HepG2 (cell line): ENCODE results near the gene DNASE2B.

ENCODE experiments used
- POLR2AphosphoS5 ChIP-seq: IDR thresholded peaks from 2 replicates; pipeline ENCODE4 v1.6.1; 2012; ENCODE audit warnings: low read depth, low read length
- TF ChIP-seq, protein P1 (sequence below): sonication (generic); formaldehyde crosslinking; conservative IDR thresholded peaks from 2 replicates; pipeline ENCODE4 v1.4.0; 2020; ENCODE audit warnings: missing genetic modification reagents

DNA sequence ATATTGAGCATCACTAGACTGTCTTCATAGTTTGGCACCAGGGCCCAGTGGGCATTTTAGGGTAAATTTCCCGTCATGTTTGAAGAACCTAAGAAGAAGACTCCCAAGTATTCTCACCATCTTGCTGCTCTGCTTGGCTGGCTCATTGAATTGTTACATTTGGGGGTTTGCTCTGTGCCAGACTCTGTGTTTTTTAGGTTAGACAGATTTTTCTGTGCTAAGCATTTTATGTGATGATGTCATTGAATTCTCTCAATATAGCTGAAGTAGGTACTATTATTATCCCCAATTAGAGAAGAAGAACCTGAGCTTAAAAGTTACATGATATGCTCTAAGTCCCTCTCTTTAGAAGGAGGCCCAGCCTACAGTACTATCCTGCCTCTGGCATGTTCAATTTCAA lies 28.0 kb upstream of the DNASE2B start:
- TF ChIP-seq, protein P1, sequence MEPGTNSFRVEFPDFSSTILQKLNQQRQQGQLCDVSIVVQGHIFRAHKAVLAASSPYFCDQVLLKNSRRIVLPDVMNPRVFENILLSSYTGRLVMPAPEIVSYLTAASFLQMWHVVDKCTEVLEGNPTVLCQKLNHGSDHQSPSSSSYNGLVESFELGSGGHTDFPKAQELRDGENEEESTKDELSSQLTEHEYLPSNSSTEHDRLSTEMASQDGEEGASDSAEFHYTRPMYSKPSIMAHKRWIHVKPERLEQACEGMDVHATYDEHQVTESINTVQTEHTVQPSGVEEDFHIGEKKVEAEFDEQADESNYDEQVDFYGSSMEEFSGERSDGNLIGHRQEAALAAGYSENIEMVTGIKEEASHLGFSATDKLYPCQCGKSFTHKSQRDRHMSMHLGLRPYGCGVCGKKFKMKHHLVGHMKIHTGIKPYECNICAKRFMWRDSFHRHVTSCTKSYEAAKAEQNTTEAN, result no peak
- no peak for TF ChIP-seq POLR2AphosphoS5
